BE2C (cell line): Measurements from ENCODE around the gene NAPA.

Experiments
- DNase-seq: peaks from one replicate; pipeline ENCODE4 v3.0.0-alpha.2; 2020
- H3K27me3 ChIP-seq: fragments of 250-450 bp; sonication (Bioruptor Pico); 2 replicates; pipeline ENCODE4 v1.5.1; 2020; ENCODE audit warnings: mild to moderate bottlenecking
- H3K36me3 ChIP-seq: fragments of 250-450 bp; sonication (Bioruptor Pico); 2 replicates; pipeline ENCODE4 v1.5.1; 2020; ENCODE audit warnings: mild to moderate bottlenecking
- H3K4me1 ChIP-seq: fragments of 250-450 bp; sonication (Bioruptor Pico); 2 replicates; pipeline ENCODE4 v1.5.1; 2020
- H3K4me3 ChIP-seq: 2 replicates; pipeline ENCODE4 v1.5.1; 2011; ENCODE audit warnings: low read depth, low read length
- H3K9me3 ChIP-seq: fragments of 250-450 bp; sonication (Bioruptor Pico); 2 replicates; pipeline ENCODE4 v1.5.1; 2020
- CTCF ChIP-seq: IDR thresholded peaks from 2 replicates; pipeline ENCODE4 v1.5.1; 2012; ENCODE audit warnings: mild to moderate bottlenecking, low read depth, low read length

The NAPA gene

DNA sequence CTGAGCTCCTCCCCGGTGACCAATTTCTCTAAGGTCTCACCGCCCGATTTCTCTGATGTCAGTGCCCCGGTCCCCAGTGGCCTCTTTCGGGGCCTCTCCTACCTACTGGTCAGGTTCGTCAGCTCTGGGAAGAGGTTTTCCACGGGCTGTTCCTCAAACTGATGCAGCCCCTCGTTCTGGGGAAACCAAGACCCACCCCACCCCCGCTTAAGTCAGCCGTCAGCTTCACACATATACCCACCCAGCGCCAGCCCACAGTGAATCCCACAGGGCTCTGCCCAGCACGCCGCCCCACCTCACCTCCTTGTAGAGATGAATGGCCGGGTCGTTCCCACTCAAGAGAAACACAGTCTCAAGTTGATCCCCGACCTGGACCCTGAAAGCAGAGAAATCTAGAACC, 34.2 kb downstream of the NAPA start:
- no peaks in the 10 kb centered on the region for H3K9me3 ChIP-seq
- no peak overlapping the region for H3K4me3 ChIP-seq
- H3K4me1 ChIP-seq: no peaks in the 10 kb centered on the region
- no peak for DNase-seq
- H3K27me3 ChIP-seq: no peaks in the 10 kb centered on the region
- no peak for TF ChIP-seq CTCF
- H3K36me3 ChIP-seq: no peaks in the 10 kb centered on the region

GRCh38 chr19:47479701-47480503, 35.0 kb downstream of the NAPA start:
- DNase-seq: no peak
- no peaks in the 10 kb centered on the region for H3K27me3 ChIP-seq
- no peaks in the 10 kb centered on the region for H3K9me3 ChIP-seq
- no peaks in the 10 kb centered on the region for H3K36me3 ChIP-seq
- H3K4me1 ChIP-seq: no peaks in the 10 kb centered on the region
- no peak for TF ChIP-seq CTCF
- no peak overlapping the region for H3K4me3 ChIP-seq

- DNase-seq: no peak
- Histone ChIP-seq H3K4me1 (no peaks in the 10 kb centered on the region), H3K36me3 (no peaks in the 10 kb centered on the region), H3K27me3 (no peaks in the 10 kb centered on the region), H3K4me3 (no peak overlapping the region), H3K9me3 (no peaks in the 10 kb centered on the region)
- TF ChIP-seq CTCF: no peak
Measured at GRCh38 chr19:47476438-47476972, 38.4 kb downstream of the NAPA start.

DNA sequence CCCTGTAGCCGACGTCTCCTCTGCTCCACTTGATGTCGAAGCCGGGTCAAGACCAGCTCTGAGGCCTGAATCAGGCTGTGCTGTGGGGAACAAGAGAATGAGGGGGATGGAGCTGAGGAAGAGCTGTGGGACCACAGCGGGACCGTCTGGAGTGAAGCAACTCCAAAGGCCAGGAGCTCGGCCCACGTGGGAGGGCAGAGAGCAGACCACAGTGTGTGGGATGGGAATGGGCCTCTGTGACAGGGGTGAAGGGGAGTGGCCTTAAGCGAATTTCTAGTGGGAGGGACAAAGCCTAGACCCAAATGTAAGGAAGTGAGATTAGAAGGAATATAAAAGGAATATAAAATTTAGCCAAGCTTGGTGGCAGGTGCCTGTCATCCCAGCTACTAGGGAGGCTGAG, 39.4 kb downstream of the NAPA start:
- H3K4me3 ChIP-seq: no peak overlapping the region
- TF ChIP-seq CTCF: no peak

DNA sequence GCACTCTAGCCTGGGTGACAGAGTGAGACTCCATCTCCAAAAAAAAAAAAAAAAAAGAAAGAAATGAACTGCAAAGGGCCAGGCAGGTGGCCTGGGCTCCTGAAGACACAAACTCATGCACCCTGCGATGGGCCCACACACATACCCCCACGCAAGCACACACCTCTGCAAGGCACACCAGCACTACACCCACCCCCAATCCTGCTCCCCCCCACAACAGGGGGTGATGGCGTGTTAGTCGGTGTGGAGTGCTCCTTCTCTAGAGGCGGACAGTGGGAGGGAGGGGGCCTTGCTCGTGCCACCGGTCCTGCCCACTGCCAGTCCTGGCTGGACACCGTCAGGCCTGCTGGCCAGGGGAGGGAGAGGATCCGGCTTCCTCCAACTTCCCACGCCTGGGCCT, 41.5 kb downstream of the NAPA start:
- no peak for TF ChIP-seq CTCF
- H3K4me3 ChIP-seq: no peak overlapping the region
- no peak for DNase-seq
- no peaks in the 10 kb centered on the region for H3K36me3 ChIP-seq
- no peaks in the 10 kb centered on the region for H3K9me3 ChIP-seq
- H3K4me1 ChIP-seq: 0 out of 2 replicates have a peak, but pooled peaks cover 2% of the 10 kb centered on the region
- peaks cover 14% of the 10 kb centered on the region for H3K27me3 ChIP-seq

More for the DNA sequence above, 39.4 kb downstream of the NAPA start:
- no peaks in the 10 kb centered on the region for H3K36me3 ChIP-seq
- no peaks in the 10 kb centered on the region for H3K4me1 ChIP-seq
- DNase-seq: no peak
- H3K9me3 ChIP-seq: no peaks in the 10 kb centered on the region
- peaks cover under 1% of the 10 kb centered on the region; the same call in 1 of the 2 replicates for H3K27me3 ChIP-seq
